NCI-H510A treated with DMSO at 0.1 percent for 48 hours (cell line): ENCODE results near the gene PITPNC1.
"Not testable (repeated sequence)": the region's sequence is repeated elsewhere in the genome, so short reads cannot be mapped to it uniquely, and the experiment has no call there.

Source experiments
- DNase-seq: peaks from one replicate; lab custom pipeline; 2025; lab: John Stamatoyannopoulos, UW

The PITPNC1 gene

DNA sequence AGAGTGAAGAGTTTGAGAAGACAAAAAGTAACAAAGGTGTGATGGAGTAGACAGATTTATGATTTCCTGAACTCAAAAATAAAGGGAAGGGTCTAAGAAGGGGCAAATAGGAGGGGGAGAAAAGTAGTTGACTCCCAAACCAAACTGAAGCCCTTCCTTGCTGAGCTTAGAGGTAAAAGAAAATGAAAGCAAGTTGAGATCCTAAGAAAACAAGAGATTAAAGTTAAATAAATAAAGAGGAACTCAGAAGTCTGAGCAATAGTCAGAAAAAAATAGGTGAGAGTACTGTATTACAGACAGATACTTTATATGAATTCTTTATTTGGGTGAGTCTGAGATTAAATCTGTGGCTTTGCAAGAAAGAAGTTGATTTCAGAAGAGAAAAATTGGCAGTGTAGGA lies 7.4 kb upstream of the PITPNC1 start:
- no peak for DNase-seq

DNA sequence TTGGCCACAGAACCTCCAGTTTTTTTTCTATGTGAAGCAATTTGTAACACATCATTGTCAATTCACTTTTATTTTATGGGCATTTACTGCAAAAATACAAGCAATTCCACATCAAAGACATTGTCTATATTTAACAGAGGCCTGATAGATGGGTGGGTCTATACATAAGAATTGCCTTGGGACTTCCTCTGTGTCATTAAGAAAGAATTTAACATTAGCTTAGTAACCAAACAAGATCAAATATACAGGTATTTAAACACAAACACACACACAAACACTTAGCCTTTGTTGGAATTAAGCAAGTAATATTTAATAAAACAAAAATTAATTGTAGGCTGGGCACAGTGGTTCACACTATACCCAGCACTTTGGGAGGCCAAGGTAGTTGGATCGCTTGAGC lies 4.3 kb upstream of the PITPNC1 start:
- no peak for DNase-seq

DNA sequence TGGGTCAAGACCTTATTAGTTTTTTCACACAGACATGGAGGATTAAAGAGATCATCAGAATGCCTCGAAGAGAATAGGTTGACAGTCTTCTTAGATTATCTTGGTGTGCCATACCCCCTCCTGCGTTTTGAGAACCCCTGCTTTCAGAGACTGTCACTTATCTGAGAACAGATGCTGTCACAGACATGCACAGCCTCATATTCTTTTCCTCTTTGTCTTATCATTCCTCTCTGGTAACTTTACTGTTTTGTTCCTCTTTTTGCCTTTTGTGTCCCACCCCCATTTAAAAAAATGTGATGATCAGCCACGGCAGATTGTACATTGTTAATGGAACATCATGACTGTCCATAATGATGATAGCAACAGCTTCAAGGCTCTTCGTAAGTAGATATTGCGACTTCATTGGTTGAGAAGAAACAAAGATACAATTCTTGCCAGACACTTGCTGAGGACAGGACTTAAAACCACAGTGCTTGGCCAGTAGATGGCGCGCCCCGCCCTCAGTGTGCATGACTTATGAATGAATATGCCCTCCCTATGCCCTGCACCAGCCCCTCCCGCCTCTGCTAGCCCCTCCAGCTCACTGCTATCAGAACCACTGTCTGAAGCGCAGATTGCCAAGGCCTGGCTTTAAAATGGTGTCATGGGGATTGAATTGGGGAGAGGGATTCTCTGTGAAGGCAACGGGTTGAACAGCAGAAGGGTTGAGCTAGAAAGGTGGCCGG lies 2.6 kb upstream of the PITPNC1 start:
- peak; percentile 90 for DNase-seq

DNA sequence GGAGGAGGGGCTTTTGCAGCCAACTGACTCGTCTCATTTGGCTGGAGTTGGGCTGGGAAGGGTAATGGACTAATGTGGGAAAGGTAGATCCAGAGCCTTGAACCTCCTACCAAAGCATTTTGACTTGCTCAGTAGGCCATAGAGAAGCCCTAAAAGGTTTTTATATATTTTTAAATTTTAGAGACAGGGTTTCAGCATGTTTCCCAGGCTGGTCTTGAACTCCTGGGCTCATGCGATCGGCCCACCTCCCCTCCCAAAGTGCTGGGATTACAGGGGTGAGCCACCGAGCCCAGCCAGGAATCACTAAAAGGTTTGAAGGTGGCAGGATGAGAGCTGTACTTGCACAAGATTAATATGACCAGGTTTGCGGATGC lies 2.0 kb upstream of the PITPNC1 start:
- no peak for DNase-seq

DNA sequence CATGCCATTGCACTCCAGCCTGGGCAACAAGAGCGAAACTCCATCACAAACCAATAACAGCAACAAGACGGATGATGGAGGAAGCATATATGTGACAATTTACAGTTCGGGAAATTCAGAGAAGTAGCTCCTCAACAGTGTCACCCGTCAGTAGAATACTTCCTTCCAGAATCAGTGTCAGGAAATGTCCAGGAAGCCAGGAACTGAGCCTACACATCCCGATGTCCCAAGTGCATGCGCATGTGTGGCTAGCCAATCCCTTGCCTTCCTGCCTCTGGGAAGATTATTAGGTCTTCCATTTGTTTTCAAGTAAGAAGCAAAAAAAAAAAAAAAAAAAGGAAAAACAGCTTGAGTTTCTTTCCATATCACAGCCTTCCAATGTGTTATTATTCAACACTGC lies 1.4 kb upstream of the PITPNC1 start:
- no peak for DNase-seq

DNA sequence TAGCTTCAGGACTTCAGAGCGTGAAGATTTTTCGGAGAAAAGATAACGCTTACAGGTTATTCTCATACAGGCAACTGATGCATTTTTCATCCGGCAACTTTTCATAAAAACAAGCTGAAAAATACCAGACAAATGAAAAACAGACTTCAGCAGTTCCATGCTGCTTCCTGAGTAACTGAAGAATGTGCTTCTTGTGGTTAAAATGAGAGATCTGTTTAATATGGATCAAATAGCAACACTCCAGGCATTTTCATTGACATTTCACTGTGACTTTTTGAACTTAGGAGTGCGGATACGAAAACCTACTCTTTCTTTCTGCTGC lies 705 bp upstream of the PITPNC1 start:
- DNase-seq = no peak

DNA sequence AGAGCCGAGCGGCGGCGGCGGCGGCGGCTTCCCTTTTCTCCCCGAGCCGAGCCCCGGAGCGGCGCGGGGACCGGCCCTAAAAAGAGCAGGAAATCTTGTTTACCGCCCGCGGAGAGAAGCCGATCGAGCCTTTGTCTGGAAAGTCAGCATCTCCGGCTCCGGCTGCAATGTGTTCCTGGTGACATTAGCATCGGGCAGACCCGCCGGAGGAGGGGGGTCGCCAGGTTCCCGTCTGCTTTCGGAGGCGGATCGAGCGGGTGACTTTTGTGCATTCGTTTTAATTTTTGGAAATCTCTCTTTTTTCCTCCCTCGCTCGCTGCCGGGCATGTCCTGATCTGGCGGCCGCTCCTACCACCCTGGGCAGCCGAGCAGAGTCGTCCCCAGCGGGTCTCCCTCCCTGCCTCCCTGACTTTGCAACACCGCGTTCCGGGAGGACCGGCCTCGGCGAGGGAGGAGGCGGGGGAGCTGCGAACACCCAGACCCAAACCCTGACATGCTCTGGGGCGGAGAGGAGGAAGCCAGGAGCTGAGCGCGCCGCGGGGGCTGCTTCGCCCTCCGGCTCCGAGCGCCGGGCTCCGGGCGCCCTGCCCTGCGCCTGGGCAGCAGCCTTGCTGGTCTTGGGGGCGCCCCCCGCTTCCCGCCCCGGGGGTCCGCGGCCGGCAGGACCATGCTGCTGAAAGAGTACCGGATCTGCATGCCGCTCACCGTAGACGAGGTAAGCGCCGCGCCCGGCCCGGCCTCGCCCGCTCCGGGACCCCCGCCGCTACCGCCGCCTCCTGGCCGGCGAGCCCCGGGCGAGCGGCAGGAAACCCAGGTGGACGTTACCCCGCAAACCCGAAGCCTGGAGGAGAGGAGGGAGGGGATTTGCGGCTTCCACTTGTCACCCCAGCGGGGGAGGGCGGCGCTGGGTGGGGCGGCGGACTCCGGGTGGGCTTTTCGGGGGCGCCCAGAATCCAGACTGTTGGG lies 690 bp downstream of the PITPNC1 start:
- DNase-seq = peak; percentile 37

DNA sequence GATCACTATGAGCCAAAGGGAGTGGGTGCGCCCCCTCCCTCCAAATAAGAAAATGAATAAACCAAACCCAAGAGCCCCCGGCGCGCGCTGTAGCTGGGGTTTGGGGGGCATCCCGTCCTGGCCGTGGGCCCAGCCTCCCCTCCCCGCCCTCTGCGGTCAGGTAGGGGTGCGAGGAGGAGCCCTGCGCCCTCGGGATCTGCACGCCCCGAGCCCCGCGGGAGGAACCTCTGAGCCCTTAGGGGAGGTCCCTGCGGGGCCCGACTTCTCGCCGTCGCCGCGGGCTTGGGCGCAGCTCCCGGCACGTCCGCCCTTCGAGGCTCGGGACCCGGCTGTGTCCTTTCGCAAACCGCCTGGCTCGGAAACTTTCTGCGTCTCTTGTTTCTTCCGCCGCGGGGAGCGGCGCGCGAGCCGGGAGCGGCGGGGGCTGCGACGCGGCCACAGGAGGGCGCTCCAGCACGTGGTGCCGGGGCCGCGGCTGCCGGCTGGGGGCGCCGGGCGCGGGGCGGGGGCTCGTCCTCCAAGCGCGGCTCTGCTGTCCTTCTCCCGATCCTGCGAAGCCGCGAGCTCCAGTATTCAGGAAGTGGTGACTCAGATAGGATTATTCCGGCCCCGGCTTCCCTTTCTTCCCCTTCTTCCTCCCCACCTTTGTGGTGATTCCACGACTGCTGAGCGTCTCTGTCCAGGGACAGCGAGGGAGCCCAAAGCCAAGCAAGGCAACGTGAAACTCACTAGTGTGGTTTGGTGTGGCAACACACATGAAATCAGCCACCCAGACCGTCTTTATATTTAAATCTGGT lies 1.6 kb downstream of the PITPNC1 start:
- DNase-seq = peak; percentile 65

DNA sequence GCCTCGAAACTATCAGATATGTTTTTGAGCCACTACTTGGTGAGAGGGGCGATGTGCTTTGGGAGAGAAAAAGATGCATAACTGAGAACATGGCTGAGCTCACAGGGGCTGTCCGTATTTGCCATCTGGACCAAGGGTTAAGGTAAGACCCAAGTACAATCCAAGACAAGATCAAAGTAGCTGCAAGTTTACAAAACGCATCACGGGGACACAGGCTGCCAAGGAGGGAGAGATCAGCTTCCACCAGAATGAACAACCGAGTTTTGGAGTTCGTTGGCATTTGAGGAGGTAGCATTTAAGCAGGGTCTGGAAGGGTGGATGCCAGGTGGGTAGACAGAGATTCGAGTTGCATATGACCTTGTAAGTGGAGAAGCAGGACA lies 2.2 kb downstream of the PITPNC1 start:
- no peak for DNase-seq

DNA sequence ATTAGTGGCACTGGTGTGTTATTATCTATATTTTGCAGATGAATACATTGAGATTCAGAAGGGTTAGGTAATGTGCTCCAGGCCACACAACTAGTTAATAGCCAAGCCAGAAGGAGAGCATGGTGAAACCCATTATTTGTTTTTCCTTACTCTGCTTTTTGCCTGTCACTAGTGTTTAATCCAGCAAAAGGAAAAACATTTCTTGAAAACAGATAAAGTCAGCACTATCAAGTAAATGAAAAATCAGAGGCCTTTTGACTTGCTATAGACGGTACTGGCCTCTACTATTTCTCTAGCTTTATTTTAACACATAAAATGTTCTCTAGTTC lies 4.8 kb downstream of the PITPNC1 start:
- DNase-seq = no peak

DNA sequence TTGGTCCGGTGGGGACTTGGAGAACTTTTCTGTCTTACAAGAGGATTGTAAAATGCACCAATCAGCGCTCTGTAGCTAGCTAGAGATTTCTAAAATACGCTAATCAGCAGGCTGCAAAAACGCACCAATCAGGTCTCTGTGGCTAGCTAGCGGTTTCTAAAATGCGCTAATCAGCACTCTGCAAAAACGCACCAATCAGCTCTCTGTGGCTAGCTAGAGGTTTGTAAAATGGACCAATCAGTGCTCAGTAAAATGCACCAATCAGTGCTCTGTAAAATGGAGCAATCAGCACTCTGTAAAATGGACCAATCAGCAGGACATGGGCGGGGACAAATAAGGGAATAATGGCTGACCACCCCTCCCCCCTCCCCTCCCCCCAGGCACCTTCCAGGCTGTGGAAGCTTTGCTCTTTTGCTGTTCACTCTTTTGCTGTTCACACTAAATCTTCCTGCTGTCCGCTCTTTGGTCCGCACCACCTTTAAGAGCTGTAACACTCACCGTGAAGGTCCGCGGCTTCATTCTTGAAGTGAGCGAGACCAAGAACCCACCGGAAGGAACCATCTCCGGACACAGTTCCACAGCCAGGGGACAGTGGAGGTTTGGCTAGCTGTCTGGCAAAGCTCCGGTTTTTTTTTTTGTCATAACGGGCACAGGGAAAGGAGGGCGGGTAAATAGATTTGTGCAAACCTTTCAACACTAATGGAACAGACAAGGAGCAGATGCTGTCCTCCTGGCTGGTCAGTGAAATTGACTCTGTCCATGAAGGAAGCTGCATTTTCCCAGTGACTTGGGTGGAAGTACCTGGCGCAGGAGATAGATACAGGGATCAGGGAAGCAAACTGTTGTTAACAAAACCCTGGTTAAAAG lies 8.3 kb downstream of the PITPNC1 start:
- DNase-seq = no peak

DNA sequence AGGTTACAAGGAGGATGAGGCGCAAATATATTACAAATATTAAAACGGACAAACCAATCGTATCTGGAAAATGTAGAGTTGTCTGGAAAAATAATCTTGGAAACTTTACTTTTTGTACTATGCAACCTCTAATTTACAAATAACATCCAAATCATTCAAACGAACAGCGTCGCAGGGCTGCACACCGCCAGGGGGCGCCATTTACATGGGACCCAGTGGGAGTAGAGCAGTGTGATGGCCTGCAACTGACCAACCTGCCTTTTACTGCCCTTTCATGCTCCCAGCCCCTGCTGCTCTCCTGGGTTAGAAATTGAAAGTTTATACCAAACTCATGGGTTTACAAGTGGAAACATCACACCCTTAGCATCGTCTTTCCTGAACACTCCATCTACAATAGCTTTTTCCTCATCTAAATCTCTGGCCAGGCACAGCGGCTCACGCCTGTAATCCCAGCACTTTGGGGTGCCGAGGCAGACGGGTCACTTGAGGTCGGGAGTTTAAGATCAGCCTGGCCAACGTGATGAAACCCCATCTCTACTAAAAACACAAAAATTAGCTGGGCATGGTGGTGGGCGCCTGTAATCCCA lies 10.0 kb downstream of the PITPNC1 start:
- DNase-seq = peak; percentile 49

DNA sequence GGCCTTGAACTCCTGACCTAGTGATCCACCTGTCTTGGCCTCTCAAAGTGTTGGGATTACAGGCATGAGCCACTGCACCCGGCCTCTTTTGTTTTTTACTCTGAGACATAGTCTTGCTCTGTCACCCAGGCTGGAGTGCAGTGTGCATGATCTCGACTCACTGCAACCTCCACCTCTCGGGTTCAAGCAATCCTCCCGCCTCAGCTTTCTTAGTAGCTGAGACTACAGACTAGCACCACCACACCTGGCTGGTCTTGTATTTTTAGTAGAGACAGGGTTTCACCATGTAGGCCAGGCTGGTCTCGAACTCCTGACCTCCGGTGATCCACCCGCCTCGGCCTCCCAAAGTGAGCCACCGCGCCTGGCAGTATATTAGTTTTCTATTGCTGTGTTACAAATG lies 11.5 kb downstream of the PITPNC1 start:
- not testable (repeated sequence) for DNase-seq

DNA sequence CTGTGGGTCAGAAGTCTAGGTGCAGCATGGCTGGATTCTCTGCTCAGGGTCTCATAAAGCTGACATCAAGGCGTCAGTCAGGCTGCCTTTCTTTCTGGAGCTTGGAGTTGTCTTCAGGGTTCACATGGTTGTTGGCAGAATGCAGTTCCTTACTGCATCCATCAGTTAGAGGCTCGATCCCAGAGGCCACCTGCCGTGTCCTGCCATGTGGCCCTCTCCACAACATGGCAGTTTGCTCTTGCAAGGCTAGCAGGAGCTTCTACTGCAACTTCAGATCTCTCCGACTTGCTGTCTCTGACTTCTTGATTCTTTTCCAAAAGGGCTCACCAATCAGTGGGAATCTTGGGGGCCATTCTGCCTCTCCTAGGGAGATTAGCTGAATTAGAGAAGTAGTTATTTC lies 11.9 kb downstream of the PITPNC1 start:
- no peak for DNase-seq

DNA sequence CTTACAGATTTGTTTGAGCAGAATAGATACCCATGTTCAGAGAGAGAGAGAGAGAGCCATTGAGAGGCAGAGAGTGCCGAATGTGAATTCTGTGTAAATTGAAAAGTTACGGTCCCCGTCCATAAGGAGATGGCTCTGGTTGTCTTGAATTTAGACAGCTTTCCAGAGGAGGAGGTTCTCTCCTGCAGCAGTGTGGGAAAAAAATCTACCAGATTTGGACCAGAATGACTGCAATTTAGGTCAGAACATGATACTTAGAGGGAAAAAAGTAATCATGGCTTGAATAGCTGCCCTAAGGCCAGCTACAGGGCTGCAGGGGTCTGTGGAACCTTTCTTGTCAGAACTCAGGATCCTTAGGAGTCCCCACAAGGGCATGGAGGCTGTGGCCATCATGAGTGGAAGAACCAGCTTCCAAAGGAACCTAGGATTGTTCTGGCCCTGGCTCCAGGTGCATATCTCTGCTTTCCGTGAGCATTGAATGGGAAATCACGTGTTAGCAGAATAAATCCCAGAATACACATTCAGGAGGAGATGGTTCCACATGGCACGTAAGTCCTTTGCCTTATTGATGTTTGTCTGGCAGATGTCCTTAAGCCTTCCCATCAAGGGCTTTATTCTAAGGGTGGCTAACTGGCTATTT lies 13.0 kb downstream of the PITPNC1 start:
- DNase-seq = peak; percentile 48

DNA sequence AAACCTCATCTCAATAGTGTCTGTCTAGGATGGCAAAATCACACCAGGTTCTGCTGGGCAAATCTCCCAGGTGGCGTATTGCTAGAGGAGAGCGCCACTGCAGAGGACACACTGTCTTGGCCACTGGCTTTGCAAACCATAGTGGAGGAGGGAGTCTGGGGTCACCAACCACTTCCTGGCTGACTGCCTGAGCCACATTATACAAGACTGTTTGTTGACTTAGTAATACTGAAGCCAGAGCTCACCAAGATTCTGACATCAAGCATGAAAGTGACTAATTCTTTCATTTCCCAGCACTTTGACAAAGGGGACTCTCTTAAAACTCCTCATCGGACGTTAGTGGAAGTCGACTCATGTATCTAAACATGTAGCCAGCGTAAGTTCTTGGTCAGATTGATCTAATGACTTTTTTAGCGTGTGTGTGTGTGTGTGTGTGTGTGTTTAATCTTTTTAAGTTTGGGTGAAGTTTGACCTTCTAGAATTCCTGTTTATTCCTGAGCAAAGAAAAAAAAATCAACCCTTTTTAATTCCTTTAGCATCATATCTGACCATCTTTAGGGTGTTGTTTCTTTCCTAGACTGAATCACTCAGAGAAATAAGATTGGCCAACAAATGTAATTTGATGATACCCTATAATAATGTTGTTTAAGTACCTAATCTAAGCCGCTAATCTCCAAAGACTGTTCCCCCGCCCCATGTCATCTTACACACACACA lies 13.7 kb downstream of the PITPNC1 start:
- no peak for DNase-seq

DNA sequence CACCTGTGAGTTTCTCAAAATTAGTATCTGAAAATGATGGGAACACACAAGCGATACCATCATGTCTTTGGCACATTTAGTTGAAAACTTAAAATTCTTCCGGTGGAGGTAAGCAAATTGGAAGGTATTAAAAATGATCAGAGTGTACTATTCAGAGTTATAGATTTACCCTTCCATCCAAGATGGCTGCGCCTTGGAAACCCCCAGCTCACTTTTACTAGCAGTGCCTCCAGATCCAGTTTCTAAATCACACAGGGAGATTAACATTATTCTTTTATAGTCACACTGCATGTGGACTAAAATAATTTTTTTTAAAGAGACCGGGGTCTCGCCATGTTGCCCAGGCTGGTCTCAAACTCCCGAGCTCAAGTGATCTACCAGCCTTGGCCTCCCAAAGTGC lies 15.0 kb downstream of the PITPNC1 start:
- DNase-seq = no peak

DNA sequence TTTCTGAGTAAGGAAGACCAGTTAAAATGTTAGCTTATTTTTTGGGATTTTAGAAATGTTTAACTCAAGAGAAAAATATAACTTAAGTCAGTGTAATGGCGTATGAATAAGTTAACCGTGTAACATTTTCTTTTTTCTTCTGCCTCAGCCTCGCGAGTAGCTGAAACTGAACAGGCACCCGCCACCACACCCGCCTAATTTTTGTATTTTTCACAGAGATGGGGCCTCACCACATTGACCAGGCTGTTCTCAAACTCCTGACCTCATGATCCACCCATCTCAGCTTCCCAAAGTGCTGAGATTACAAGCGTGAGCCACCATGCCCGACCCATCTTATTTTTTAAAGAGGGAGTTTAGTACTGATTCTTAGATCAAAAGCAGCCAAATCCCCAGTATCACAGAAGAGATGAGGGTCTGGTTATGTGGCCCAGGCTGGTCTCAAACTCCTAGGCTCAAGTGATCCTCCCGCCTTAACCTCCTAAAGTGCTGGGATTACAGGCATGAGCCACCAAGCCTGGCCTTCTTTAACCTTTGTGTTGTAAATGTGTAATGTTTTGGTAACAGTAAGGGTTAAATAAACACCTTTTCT lies 16.8 kb downstream of the PITPNC1 start:
- DNase-seq = no peak

DNA sequence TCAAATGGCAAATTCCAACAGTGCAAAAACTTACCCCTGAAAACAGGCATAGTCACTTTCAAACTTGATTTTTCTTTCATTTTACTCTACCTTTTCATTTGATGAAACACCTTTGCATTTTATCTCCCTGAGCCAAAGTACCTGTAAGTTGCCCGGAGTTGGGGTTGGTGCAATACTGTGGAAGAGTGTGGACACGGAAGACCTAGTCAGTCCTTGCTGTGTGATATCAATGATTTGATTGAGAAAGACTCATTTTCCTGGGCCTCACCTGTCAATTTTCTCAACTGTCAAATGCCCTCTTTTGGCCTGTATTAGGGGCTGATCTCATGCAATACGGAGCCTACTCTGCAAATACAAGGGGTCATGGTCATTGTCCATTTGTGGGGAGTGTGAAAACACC lies 22.6 kb downstream of the PITPNC1 start:
- no peak for DNase-seq

DNA sequence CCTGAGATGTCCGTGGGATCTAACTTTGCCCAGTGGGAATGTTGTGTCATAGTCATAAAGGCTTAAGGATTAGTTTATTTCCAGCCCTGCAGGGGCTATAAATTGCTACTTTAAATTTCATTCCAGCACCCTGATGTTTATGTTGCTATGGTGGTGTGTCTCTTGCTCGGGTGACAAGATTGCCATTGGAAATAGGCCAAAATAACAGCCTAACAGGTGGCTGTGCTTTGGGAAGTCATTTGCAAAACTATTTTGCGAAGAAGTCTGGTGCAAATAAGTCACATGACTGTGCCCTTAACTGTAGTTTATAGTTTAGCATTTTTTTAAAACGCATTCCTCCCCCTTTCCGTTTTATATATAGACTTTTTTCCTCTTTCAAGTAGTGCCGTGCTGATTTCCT lies 23.1 kb downstream of the PITPNC1 start:
- DNase-seq = no peak
